Measurements from ENCODE around the gene DDA1.
"Not testable (repeated sequence)": the region's sequence is repeated elsewhere in the genome, so short reads cannot be mapped to it uniquely, and the experiment has no call there.

Gene DDA1

GRCh38 chr19:17286752-17287151, 22.6 kb upstream of the DDA1 start:
- no peak for DNase-seq (ENCODE audit: low spot score)

- DNase-seq (ENCODE audit: low spot score), result peak; percentile 83
Measured at GRCh38 chr19:17289489-17289888, 19.9 kb upstream of the DDA1 start.

GRCh38 chr19:17292301-17293074, 16.9 kb upstream of the DDA1 start:
- peak; percentile 85 for DNase-seq (ENCODE audit: low spot score)

- DNase-seq (ENCODE audit: low spot score), result no peak
Measured at GRCh38 chr19:17293605-17294004, 15.8 kb upstream of the DDA1 start.

- no peak for DNase-seq (ENCODE audit: low spot score)
Measured at GRCh38 chr19:17294051-17294891, 15.1 kb upstream of the DDA1 start.

GRCh38 chr19:17295551-17295950, 13.8 kb upstream of the DDA1 start:
- not testable (repeated sequence) for DNase-seq (ENCODE audit: low spot score)

- DNase-seq (ENCODE audit: low spot score), result no peak
Measured at GRCh38 chr19:17296273-17296672, 13.1 kb upstream of the DDA1 start.

- no peak for DNase-seq (ENCODE audit: low spot score)
Measured at GRCh38 chr19:17296976-17297375, 12.4 kb upstream of the DDA1 start.

- no peak for DNase-seq (ENCODE audit: low spot score)
Measured at GRCh38 chr19:17300992-17301619, 8.3 kb upstream of the DDA1 start.

GRCh38 chr19:17302391-17303166, 6.8 kb upstream of the DDA1 start:
- no peak for DNase-seq (ENCODE audit: low spot score)

- DNase-seq (ENCODE audit: low spot score), result peak; percentile 94
Measured at GRCh38 chr19:17303167-17303939, 6.0 kb upstream of the DDA1 start, which contains the start of gene ABHD8. TSS of gene ABHD8 (minus strand) at chr19:17303425. CDS start at chr19:17301616, 1,809 bp downstream.

GRCh38 chr19:17303940-17304267, 5.5 kb upstream of the DDA1 start:
- no peak for DNase-seq (ENCODE audit: low spot score)

- no peak for DNase-seq (ENCODE audit: low spot score)
Measured at GRCh38 chr19:17304386-17305215, 4.8 kb upstream of the DDA1 start.

- no peak for DNase-seq (ENCODE audit: low spot score)
Measured at GRCh38 chr19:17305216-17305516, 4.2 kb upstream of the DDA1 start.

GRCh38 chr19:17305517-17306284, 3.7 kb upstream of the DDA1 start, which contains the start of gene MRPL34:
TSS of gene MRPL34 (plus strand) at chr19:17305872. CDS start at chr19:17305893, 21 bp downstream.
- DNase-seq (ENCODE audit: low spot score), result peak; percentile 99

- DNase-seq (ENCODE audit: low spot score), result no peak
Measured at GRCh38 chr19:17306285-17306714, 3.1 kb upstream of the DDA1 start.

- no peak for DNase-seq (ENCODE audit: low spot score)
Measured at GRCh38 chr19:17307876-17308377, 1.4 kb upstream of the DDA1 start.

GRCh38 chr19:17309965-17310461, 650 bp downstream of the DDA1 start:
- no peak for DNase-seq (ENCODE audit: low spot score)

Data from SK-N-DZ (cell line).